H1 (cell line): ENCODE data around the gene FGF14. TPM values are rescaled to one million over a fixed set of nuclear protein-coding genes. Genes with fewer than 3 reads are reported as not detected.

Experiments
- ASH2L ChIP-seq: fragments of 200-600, 300-600 bp; sonication (generic); IDR thresholded peaks from one replicate; pipeline ENCODE4 v1.7.1; 2017; ENCODE audit warnings: low read length
- ATF3 ChIP-seq: IDR thresholded peaks from 2 replicates; pipeline ENCODE4 v1.6.1; 2011; ENCODE audit warnings: low read depth, mild to moderate bottlenecking, low read length; ENCODE audit not compliant: insufficient read depth
- BRCA1 ChIP-seq: IDR thresholded peaks from 2 replicates; pipeline ENCODE4 v1.6.1; 2012; ENCODE audit warnings: low read depth, low read length, improper control_type of control experiment
- CEBPB ChIP-seq: IDR thresholded peaks from 2 replicates; pipeline ENCODE4 v1.6.1; 2012; ENCODE audit warnings: low read depth, low read length
- CHD2 ChIP-seq: IDR thresholded peaks from 2 replicates; pipeline ENCODE4 v1.6.1; 2012; ENCODE audit warnings: low read length, improper control_type of control experiment
- CHD7 ChIP-seq: fragments of 300-600 bp; sonication (generic); IDR thresholded peaks from 2 replicates; pipeline ENCODE4 v1.7.1; 2012; ENCODE audit warnings: low read length, moderate library complexity, mild to moderate bottlenecking, inconsistent platforms; ENCODE audit not compliant: insufficient replicate concordance
- SP4 ChIP-seq: IDR thresholded peaks from 2 replicates; pipeline ENCODE4 v1.6.1; 2012; ENCODE audit warnings: low read length, inconsistent platforms
- SRF ChIP-seq: IDR thresholded peaks from 2 replicates; pipeline ENCODE4 v1.6.1; 2011; ENCODE audit warnings: mild to moderate bottlenecking, low read depth, low read length, moderate library complexity
- polyA plus RNA-seq, 7 experiments: library from polyadenylated mRNA; depleted of rRNA in 3 of 7; stranded (reverse) in 5 of 7; unstranded in 2 of 7; fragments of >200 nt in 5 of 7; fragments of 200-250 nt in 2 of 7; gene quantifications; 1 replicate in 5 of 7; 2 replicates in 1 of 7; 4 replicates in 1 of 7; pipeline versions ENCODE4 v1.2.1 to v1.2.3, GENCODE V29; 2011 to 2013; ENCODE audit warnings: missing spikeins in 2 of 7, mixed read lengths in 2 of 7
- total RNA-seq: library from RNA; stranded (reverse); fragmentation: NEBNext Ultra II Directional; extraction: Animal tissue kit (Norgen Biotek cat#: 25700); gene quantifications from 2 replicates; pipeline ENCODE4 v1.2.1, GENCODE V29; 2021

FGF14 gene
- total and polyA plus RNA-seq, 2 of the 8 experiments (the other 6 are each of a cell fraction or from before 2014, with no cell fraction given): 0.05 to 0.58 TPM

- TF ChIP-seq CHD7 (no peak), ATF3 (no peak), CEBPB (no peak), SRF (no peak), SP4 (no peak), BRCA1 (no peak), ASH2L (no peak), CHD2 (no peak)
Measured at GRCh38 chr13:102169471-102170015, 232.3 kb downstream of the FGF14 start (continued).
